ENCODE data around the gene INPP5K. TPM values are rescaled to one million over a fixed set of nuclear protein-coding genes. Genes with fewer than 3 reads are reported as not detected.

Gene INPP5K
- total RNA-seq, 1 experiment from 2014 or later = 41.9 TPM

DNA sequence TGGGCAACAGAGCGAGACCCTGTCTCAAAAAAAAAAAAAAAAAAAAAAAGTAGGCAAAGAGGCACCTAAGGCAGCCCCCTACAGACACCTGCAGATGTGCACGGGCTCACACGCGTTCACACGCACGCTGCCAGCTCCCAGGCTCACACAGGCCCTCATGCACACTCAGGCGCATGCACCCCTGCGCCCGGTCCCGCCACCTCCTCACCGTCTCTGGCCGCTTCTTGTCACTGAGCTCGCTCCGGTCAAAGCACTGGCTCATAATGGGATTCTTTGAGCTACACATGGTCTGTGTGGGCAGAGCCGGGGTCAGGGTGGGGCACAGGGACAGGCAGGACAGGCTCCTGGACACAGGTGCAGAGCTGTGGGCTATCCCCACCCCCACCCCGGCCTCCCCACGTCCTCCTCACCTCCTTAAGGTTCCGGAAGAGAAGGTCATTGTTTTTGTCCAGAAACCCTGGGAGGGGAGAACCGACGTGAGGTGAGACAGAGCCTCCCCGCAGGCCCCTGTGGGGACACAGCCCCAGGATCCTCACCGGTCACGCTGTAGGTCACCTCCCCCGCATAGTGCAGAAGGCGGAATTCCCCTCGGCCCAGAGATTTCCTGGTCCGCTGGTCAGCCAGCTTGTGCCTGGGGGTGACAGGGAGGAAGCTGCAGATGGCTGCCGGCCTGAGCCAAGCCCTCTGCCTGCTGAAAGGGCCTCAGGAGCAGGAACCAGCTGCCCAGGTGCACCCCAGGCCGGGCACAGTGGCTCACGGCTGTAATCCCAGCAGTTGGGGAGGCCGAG is 41.8 kb downstream of the INPP5K start:
- Histone ChIP-seq H3K4me3 (no peak overlapping the region), H3K4me2 (no peak overlapping the region), H4K20me1 (ENCODE audit: insufficient read depth) (peaks cover 5% of the 10 kb centered on the region; the same call in 1 of the 2 replicates), H3K9me2 (ENCODE audit: insufficient read depth) (no peaks in the 10 kb centered on the region), H3K4me1 (replicated peaks; ENCODE audit: insufficient read depth) (no peaks in the 10 kb centered on the region), H3K27ac (no peak overlapping the region), H3K9me3 (ENCODE audit: insufficient read depth, low read depth) (no peaks in the 10 kb centered on the region), H3K36me3 (ENCODE audit: low read depth) (0 out of 2 replicates have a peak, but pooled peaks cover 5% of the 10 kb centered on the region), H3K27me3 (ENCODE audit: insufficient read depth, low read depth) (no peaks in the 10 kb centered on the region), H3K79me2 (ENCODE audit: low read depth) (no peaks in the 10 kb centered on the region), H3F3A (ENCODE audit: insufficient read depth, low read depth) (no peaks in the 10 kb centered on the region; the same call in 1 of the 2 replicates), H2AFZ (no peak overlapping the region)
- no peak for TF ChIP-seq EZH2 (IDR thresholded peaks at IDR 0.05; ENCODE audit: low read depth)
- TF ChIP-seq, protein P1, sequence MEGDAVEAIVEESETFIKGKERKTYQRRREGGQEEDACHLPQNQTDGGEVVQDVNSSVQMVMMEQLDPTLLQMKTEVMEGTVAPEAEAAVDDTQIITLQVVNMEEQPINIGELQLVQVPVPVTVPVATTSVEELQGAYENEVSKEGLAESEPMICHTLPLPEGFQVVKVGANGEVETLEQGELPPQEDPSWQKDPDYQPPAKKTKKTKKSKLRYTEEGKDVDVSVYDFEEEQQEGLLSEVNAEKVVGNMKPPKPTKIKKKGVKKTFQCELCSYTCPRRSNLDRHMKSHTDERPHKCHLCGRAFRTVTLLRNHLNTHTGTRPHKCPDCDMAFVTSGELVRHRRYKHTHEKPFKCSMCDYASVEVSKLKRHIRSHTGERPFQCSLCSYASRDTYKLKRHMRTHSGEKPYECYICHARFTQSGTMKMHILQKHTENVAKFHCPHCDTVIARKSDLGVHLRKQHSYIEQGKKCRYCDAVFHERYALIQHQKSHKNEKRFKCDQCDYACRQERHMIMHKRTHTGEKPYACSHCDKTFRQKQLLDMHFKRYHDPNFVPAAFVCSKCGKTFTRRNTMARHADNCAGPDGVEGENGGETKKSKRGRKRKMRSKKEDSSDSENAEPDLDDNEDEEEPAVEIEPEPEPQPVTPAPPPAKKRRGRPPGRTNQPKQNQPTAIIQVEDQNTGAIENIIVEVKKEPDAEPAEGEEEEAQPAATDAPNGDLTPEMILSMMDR (conservative IDR thresholded peaks at IDR 0.05) = no peak
- no peak for DNase-seq
- no TSS peak for BruUV-seq (replicated peaks)
- intact Hi-C loops (cut with micrococcal nuclease; ENCODE audit: unreplicated experiment) = no loop called here
- CTCF ChIA-PET = no interaction called here
- POLR2A ChIA-PET (ENCODE audit: unreplicated experiment) = interaction anchor here (0.7 kb wide), 1 partner anchor 13 kb away, joined by 11 read pairs; no protein-coding TSS in a partner anchor

DNA sequence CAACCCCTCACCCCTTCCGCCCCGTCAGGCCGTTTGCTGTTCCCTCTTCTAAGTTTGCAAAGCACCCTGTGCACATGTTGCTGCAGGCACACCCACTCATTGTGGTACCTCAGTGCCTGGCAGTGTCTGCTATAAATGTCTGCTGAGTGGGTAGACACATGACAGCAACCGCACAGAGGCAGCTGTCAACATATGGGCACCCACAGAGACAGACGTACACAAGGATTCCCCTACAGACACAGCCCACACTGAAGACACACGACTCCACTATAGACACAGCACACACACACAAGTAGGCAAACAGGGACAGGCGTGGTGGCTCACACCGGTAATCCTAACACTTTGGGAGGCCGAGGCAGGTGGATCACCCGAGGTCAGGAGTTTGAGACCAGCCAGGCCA is 42.6 kb downstream of the INPP5K start:
- ChIA-PET CTCF (no interaction called here), POLR2A (ENCODE audit: unreplicated experiment) (no interaction called here)
- H3K79me2 ChIP-seq (ENCODE audit: low read depth) = no peaks in the 10 kb centered on the region
- H2AFZ ChIP-seq = no peak overlapping the region
- H3K4me1 ChIP-seq (replicated peaks; ENCODE audit: insufficient read depth) = no peaks in the 10 kb centered on the region
- no peak overlapping the region for H3K4me3 ChIP-seq
- 0 out of 2 replicates have a peak, but pooled peaks cover 5% of the 10 kb centered on the region for H3K36me3 ChIP-seq (ENCODE audit: low read depth)
- H3K9me3 ChIP-seq (ENCODE audit: insufficient read depth, low read depth) = no peaks in the 10 kb centered on the region
- no TSS peak for BruUV-seq (replicated peaks)
- no peak overlapping the region for H3K27ac ChIP-seq
- H3F3A ChIP-seq (ENCODE audit: insufficient read depth, low read depth) = no peaks in the 10 kb centered on the region; the same call in 1 of the 2 replicates
- TF ChIP-seq, protein P1 (conservative IDR thresholded peaks at IDR 0.05) = no peak
- TF ChIP-seq EZH2 (IDR thresholded peaks at IDR 0.05; ENCODE audit: low read depth) = no peak
- intact Hi-C loops (cut with micrococcal nuclease; ENCODE audit: unreplicated experiment) = no loop called here
- H4K20me1 ChIP-seq (ENCODE audit: insufficient read depth) = peaks cover 5% of the 10 kb centered on the region; the same call in 1 of the 2 replicates
- H3K4me2 ChIP-seq = no peak overlapping the region
- H3K9me2 ChIP-seq (ENCODE audit: insufficient read depth) = no peaks in the 10 kb centered on the region
- H3K27me3 ChIP-seq (ENCODE audit: insufficient read depth, low read depth) = no peaks in the 10 kb centered on the region
- no peak for DNase-seq

DNA sequence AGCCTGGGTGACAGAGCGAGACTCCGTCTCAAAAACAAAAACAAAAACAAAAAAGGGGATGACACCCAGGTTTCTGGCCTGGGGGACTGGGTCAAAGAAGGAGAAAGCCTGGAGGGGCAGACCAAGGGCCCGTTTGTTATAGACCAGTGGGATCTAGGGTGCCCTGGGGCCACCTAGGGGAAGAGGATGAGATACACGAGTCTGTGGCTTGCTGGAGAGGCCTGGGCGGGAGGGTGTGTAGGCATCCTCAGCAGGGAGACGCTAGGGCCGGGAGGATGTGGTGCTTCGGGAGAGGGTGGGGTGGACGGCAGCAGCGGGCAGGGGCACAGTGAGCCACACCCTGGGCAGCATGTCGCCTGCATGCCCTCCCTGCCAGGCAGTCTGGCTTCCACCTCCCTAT is 43.2 kb downstream of the INPP5K start:
- no peak overlapping the region for H3K4me2 ChIP-seq
- DNase-seq = no peak
- H3K4me3 ChIP-seq = no peak overlapping the region
- H3K9me2 ChIP-seq (ENCODE audit: insufficient read depth) = no peaks in the 10 kb centered on the region
- intact Hi-C loops (cut with micrococcal nuclease; ENCODE audit: unreplicated experiment) = no loop called here
- no peaks in the 10 kb centered on the region; the same call in 1 of the 2 replicates for H3F3A ChIP-seq (ENCODE audit: insufficient read depth, low read depth)
- no peaks in the 10 kb centered on the region for H3K27me3 ChIP-seq (ENCODE audit: insufficient read depth, low read depth)
- peaks cover 8% of the 10 kb centered on the region; the same call in 1 of the 2 replicates for H3K36me3 ChIP-seq (ENCODE audit: low read depth)
- no peaks in the 10 kb centered on the region for H3K4me1 ChIP-seq (replicated peaks; ENCODE audit: insufficient read depth)
- no peaks in the 10 kb centered on the region for H3K9me3 ChIP-seq (ENCODE audit: insufficient read depth, low read depth)
- CTCF ChIA-PET = interaction anchor here (0.7 kb wide), 1 partner anchor 107 kb away, joined by 3 read pairs; no protein-coding TSS in a partner anchor
- TF ChIP-seq, protein P1 (conservative IDR thresholded peaks at IDR 0.05) = no peak
- TF ChIP-seq EZH2 (IDR thresholded peaks at IDR 0.05; ENCODE audit: low read depth) = no peak
- H3K27ac ChIP-seq = no peak overlapping the region
- H3K79me2 ChIP-seq (ENCODE audit: low read depth) = no peaks in the 10 kb centered on the region
- BruUV-seq (replicated peaks) = no TSS peak
- H2AFZ ChIP-seq = no peak overlapping the region
- POLR2A ChIA-PET (ENCODE audit: unreplicated experiment) = no interaction called here
- H4K20me1 ChIP-seq (ENCODE audit: insufficient read depth) = peaks cover 5% of the 10 kb centered on the region; the same call in 1 of the 2 replicates

Measured in PC-9 (cell line).